Adrenal gland (tissue), 12 donors: ENCODE data around the gene CDH3. TPM values are rescaled to one million over a fixed set of nuclear protein-coding genes. Genes with fewer than 3 reads are reported as not detected.

Source experiments
- DNase-seq, 7 donors: peaks; one replicate each; pipeline ENCODE4 v3.0.0-alpha.2; 2019 to 2020
- H3K27ac ChIP-seq, 5 donors: fragments of 200-600 bp; sonication (generic) in 4 of 5; 1 replicate in 3 of 5; 2 replicates in 2 of 5; pipeline versions ENCODE4 v1.5.1 to v1.8.0; 2016 to 2020; ENCODE audit warnings: mild to moderate bottlenecking in 1 of 5
- H3K27me3 ChIP-seq: fragments of 200-600 bp; 2 replicates; pipeline ENCODE4 v1.8.0; 2021
- H3K36me3 ChIP-seq, 2 donors: fragments of 200-600 bp; replicated peaks in 1 of 2; 1 replicate in 1 of 2; 2 replicates in 1 of 2; pipeline versions ENCODE4 v1.5.1 to v1.8.0; 2018 to 2022
- H3K4me1 ChIP-seq, 2 donors: fragments of 200-600 bp; replicated peaks in 1 of 2; 1 replicate in 1 of 2; 2 replicates in 1 of 2; pipeline versions ENCODE4 v1.5.1 to v1.8.0; 2018 to 2021
- H3K4me3 ChIP-seq, 4 donors: fragments of 200-600 bp; sonication (generic) in 3 of 4; one replicate each; pipeline ENCODE4 v1.5.1; 2016 to 2018
- H3K9me3 ChIP-seq, 3 donors: fragments of 200-600 bp; sonication (generic) in 1 of 3; replicated peaks in 1 of 3; 1 replicate in 2 of 3; 2 replicates in 1 of 3; pipeline versions ENCODE4 v1.5.1 to v1.8.0; 2016 to 2021
- POLR2A ChIP-seq, 2 donors: fragments of 450-650 bp; IDR thresholded peaks; one replicate each; pipeline ENCODE4 v1.6.1; 2017; ENCODE audit warnings: antibody characterized with exemption in 2 of 2, mild to moderate bottlenecking in 2 of 2, moderate library complexity in 1 of 2
- WGBS, 4 donors: extraction: QIAGEN DNeasy Blood & Tissue Kit in 2 of 4; methylation state at CpG; one replicate each; pipeline versions ENCODE4 v1.1.5 to v1.1.7; 2013 to 2017; 5-methylcytosine and 5-hydroxymethylcytosine counted together
- intact Hi-C, 2 donors: fragments of 100-400 bp; cut with DNase I; formaldehyde crosslinking; loops; one replicate each; pipeline versions ENCODE4 v1.14.1 to v1.15.0; 2022 to 2023
- polyA plus RNA-seq, 3 donors: library from polyadenylated mRNA; stranded (reverse); fragments of 200-250 nt in 2 of 3; fragments of 350-450 nt in 1 of 3; fragmentation: Illumina TruSeq in 1 of 3; extraction: RNeasy Lipid Tissue Mini Kit (QIAGEN cat#74804) in 1 of 3; gene quantifications; one replicate each; pipeline ENCODE4 v1.2.3, GENCODE V29; 2013 to 2014
- total RNA-seq, 9 donors: library from RNA; depleted of rRNA in 4 of 9; stranded (reverse); fragments of >200 nt in 4 of 9; fragments of 120-200 nt in 1 of 9; fragmentation: NEBNext Ultra II Directional in 1 of 9; extraction: Animal tissue kit (Norgen Biotek cat#: 25700) in 1 of 9; gene quantifications; one replicate each; pipeline versions ENCODE4 v1.1.0 to v1.2.4, GENCODE V29; 2013 to 2023
- TF ChIP-seq, protein P1 (sequence below), 6 experiments: fragments of 450-650 bp in 4 of 6; fragments of 200-600 bp in 2 of 6; sonication (generic) in 1 of 6; IDR thresholded peaks; 1 replicate in 5 of 6; 2 replicates in 1 of 6; pipeline versions ENCODE4 v1.5.1 to v1.8.0; 2016 to 2021; ENCODE audit warnings: antibody characterized with exemption in 6 of 6, mild to moderate bottlenecking in 2 of 6, moderate library complexity in 1 of 6
- donor health status: healthy with polysubstance abuse.
- donor health status: Bipolar disorder and iron deficiency.
- donor health status: DM: yes; HTN: yes; CAD: no.
- donor health status: DM: no; HTN: no; CAD: no.
- donor health status: DM: no; HTN: no; CAD: no.
- donor health status: DM: yes; HTN: yes; CAD: no.

CDH3 gene
- total and polyA plus RNA-seq, 12 donors = 0.16 to 3.3 (median 1.0) TPM; not detected in 1

DNA sequence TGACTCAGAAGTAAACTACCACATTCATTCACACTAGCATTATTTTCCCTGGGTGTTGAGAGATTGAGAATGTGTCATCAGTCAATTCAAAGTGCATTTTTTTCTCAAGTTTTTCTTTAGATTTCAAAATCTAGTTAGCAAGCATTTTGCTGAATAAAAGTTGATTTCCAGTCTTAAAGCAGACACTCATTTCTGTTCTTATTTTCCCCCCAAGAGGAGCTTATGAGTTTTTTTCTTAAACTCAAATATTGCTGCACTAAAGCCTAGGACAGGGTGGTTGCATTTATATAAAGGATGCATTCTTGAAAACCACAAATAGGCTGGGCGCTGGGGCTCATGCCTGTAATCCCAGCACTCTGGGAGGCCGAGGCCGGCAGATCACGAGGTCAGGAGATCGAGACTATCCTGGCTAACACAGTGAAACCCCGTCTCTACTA, 15.3 kb downstream of the CDH3 start:
- no peaks in the 10 kb centered on the region for H3K36me3 ChIP-seq
- TF ChIP-seq, protein P1, sequence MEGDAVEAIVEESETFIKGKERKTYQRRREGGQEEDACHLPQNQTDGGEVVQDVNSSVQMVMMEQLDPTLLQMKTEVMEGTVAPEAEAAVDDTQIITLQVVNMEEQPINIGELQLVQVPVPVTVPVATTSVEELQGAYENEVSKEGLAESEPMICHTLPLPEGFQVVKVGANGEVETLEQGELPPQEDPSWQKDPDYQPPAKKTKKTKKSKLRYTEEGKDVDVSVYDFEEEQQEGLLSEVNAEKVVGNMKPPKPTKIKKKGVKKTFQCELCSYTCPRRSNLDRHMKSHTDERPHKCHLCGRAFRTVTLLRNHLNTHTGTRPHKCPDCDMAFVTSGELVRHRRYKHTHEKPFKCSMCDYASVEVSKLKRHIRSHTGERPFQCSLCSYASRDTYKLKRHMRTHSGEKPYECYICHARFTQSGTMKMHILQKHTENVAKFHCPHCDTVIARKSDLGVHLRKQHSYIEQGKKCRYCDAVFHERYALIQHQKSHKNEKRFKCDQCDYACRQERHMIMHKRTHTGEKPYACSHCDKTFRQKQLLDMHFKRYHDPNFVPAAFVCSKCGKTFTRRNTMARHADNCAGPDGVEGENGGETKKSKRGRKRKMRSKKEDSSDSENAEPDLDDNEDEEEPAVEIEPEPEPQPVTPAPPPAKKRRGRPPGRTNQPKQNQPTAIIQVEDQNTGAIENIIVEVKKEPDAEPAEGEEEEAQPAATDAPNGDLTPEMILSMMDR (IDR thresholded peaks at IDR 0.05) = no peak
- intact Hi-C loops = no loop called here
- peaks cover 4% of the 10 kb centered on the region for H3K27me3 ChIP-seq
- no peak for DNase-seq
- 64 to 79% (median 74%) methylated on average over 6 of the region's 6 CpGs for WGBS, 4 donors
- H3K4me1 ChIP-seq = no peaks in the 10 kb centered on the region
- no peaks in the 10 kb centered on the region for H3K9me3 ChIP-seq
- H3K4me3 ChIP-seq = no peak overlapping the region
- H3K27ac ChIP-seq = no peak overlapping the region

DNA sequence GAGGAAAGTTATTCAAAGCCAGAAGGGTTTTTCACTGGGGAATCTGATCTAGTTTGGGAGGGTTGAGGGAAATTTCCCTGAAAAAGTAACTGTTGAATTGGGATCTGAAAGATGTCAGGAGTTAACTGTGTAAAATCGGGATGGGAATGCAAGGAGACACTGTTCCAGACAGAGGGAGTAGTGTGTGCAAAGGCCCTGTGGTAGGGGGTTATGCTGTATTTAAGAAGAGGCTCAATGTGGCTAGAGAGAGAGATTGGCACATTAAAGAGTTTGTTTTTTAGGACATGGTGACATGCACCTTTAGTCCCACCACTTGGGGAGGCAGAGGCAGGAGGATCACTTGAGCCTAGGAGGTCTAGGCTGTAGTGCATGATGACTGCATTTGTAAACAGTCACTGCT, 16.9 kb downstream of the CDH3 start:
- Histone ChIP-seq H3K27me3 (peaks cover 1% of the 10 kb centered on the region), H3K27ac (no peak overlapping the region), H3K9me3 (no peaks in the 10 kb centered on the region), H3K4me3 (no peak overlapping the region), H3K36me3 (no peaks in the 10 kb centered on the region), H3K4me1 (no peaks in the 10 kb centered on the region)
- no peak for DNase-seq
- intact Hi-C loops = no loop called here
- WGBS, 4 donors = 70 to 86% (median 76%) methylated on average over 1 of the region's 1 CpG
- no peak for TF ChIP-seq POLR2A (IDR thresholded peaks at IDR 0.05)
- TF ChIP-seq, protein P1 (IDR thresholded peaks at IDR 0.05) = no peak

DNA sequence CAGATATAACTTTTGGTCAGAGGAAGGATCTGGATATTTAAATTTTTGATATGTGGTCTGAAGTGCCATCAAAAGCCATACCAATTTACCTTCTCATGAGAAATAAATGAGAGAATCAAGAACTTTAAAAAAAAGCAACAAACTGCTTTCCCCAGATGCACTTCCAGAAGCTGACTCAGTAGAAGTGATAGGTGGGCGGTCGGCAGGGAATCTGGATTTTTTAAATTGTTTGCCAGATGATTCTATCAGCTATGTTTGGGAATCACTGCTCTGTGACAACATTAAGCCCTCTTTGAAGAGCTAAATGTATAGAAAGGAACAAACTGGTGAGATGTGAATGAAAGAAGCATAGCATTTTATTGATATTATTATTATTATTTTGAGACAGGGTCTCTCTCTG, 19.2 kb downstream of the CDH3 start:
- TF ChIP-seq, protein P1 (IDR thresholded peaks at IDR 0.05) = no peak
- no peak for TF ChIP-seq POLR2A (IDR thresholded peaks at IDR 0.05)
- Histone ChIP-seq H3K9me3 (no peaks in the 10 kb centered on the region), H3K4me1 (no peaks in the 10 kb centered on the region), H3K27ac (no peak overlapping the region), H3K27me3 (no peaks in the 10 kb centered on the region), H3K36me3 (no peaks in the 10 kb centered on the region), H3K4me3 (no peak overlapping the region)
- no peak for DNase-seq
- intact Hi-C loops = no loop called here
- WGBS, 4 donors = 65 to 76% (median 71%) methylated on average over 2 of the region's 2 CpGs

DNA sequence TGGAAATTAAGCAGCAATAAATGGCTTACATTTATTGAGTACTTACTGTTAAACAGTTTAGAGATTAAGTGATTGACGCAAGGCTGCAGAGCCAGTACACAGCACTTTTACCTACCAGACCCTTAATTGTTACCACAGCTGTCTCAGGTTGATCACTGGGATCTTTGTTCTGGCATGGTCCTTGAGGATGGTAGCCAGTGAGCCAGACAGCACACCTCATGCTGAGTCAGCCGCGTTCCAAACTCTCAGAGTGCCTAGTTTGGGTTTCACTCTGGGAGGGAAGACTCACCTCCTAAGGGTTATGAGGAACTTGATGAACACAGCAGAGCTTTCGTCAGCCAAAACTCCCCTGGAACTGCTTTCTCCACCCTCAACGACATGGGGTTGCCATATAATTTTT, 20.4 kb downstream of the CDH3 start:
- no peak for DNase-seq
- intact Hi-C loops = no loop called here
- Histone ChIP-seq H3K27me3 (no peaks in the 10 kb centered on the region), H3K27ac (no peak overlapping the region), H3K4me3 (no peak overlapping the region), H3K4me1 (no peaks in the 10 kb centered on the region), H3K9me3 (no peaks in the 10 kb centered on the region), H3K36me3 (no peaks in the 10 kb centered on the region)
- 85 to 93% (median 87%) methylated on average over 3 to 5 of the region's 5 CpGs for WGBS, 4 donors
- no peak for TF ChIP-seq POLR2A (IDR thresholded peaks at IDR 0.05)
- TF ChIP-seq, protein P1 (IDR thresholded peaks at IDR 0.05) = no peak
